UCSD-AML1 (cell line): ENCODE data around the gene ELL2.

Experiments used
- DNase-seq: peaks from one replicate; lab custom pipeline; 2025; ENCODE audit not compliant: unreplicated experiment; lab: John Stamatoyannopoulos, UW

ELL2 gene

DNA sequence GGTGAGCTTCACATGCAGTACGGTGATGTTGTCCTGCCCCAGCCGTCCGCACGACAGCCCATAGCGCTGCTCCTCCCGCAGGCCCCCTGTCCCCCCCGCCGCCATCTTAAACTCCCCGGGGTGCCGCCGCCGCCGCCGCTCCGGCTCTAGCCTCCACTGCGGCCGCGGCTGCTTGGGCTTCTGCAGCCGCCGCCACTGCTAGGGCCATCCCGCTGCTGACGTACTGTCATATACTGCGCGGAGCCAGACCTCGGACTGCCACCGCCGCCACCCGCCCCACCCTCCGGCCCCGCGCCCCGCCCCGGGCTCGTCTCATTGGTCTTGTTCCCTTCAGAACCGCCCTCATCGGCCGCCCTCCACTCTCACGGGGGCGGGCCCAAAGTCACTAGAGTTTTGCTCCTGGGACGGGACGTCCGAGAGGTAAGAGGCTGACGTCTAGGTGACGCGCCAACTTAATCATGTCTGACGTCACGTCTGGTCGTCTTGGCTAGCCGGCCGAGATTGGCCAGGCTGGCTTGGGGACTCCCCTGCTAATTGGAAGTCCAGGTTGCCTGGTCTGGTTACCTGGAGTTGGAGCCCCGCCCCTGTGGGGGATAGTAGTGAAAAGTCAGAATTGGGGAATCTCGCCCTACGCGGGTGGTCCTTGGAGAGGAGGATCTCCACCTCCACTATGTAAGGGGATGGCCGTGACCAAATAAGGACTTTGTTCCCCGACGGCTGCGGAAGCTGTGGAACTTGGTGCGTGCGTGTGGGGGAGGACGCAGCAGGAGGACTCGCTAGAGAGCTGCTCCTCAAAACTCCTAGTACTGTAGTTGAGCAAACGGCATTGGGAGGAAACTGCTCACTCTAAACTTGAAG is at the start of gene ELL2:
Gene ELL2, minus strand, starts transcription at position 235 of the 858 bp plus-strand sequence. Its CDS starts 130 bp downstream, at position 105.
- peak; percentile 87 for DNase-seq

DNA sequence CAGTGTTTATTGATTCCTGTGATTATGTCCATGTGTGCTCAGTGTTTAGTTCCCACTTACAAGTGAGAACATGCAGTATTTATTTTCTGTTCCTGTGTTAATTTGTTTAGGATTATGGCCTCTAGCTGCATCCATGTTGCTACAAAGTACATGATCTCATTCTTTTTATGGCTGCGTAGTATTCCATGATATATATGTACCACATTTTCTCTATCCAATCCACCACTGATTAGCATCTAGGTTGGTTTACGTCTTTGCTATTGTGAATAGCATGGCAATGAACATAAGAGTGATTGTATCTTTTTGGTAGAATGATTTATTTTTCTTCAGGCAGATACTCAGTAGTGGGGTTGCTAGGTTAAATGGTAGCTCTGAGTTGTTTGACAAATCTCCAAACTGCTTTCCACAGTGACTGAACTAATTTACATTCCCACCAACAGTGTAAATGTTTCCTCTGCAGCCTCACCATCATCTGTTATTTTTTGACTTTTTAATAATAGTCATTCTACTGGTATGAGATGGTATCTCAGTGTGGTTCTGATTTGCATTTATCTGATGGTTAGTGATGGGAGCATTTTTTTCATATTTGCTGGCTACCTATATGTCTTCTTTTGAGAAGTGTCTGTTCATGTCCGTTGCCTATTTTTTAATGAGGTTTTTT is 47.5 kb upstream of the ELL2 start:
- no peak for DNase-seq

DNA sequence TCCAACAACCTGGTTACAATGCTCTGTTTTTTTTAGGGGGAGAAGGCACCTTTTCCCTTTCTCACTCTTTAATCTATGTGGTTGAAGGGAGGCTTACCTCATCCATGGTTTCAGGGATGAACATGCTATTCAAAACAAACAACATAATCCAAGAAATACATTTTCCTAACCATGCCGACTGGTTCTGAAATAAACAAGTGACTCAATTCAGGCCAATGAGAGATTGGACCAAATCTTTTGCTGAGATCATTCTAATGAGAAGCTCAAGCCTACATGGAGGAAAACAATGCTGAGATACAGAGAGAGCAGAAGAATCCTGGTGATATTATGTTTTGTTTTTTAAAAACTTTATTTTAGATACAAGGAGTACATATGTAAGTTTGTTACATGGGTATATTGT is 46.8 kb upstream of the ELL2 start:
- no peak for DNase-seq

DNA sequence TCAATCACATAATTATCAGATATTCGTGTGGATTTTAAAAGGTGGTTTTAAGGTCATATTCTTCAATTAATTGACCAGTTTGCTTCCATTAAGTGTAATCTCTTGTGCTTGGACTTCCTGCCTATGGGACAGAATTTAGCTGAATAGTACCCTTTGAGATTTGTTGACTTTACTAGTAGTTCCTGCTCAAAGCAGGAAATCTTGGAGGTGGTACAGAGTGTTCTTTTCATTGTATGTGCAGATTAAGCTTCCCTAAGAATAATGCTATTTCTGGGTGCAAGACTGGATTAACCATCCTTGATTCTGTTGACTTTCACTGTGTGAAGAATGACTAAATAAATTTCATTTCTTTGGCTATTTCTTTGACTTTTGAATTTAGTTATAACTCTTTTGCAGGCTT is 45.4 kb upstream of the ELL2 start:
- no peak for DNase-seq

DNA sequence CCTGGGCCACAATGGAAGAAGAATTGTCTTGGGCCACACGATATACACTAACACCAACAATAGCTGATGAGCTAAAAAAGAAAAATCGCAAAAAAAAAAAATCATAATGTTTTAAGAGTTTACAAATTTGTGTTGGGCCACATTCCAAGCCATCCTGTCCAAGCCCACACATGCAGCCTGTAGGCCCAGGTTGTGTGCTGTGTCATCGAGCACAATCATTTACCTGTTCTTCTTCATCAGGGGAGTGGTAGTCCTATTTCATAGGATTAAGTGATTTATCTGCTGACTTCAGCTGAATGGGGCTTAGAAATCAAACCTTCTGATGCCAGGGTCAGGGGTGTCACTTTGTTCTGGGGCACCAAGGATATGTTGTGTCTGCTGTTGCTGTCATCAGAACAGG is 44.6 kb upstream of the ELL2 start:
- no peak for DNase-seq

DNA sequence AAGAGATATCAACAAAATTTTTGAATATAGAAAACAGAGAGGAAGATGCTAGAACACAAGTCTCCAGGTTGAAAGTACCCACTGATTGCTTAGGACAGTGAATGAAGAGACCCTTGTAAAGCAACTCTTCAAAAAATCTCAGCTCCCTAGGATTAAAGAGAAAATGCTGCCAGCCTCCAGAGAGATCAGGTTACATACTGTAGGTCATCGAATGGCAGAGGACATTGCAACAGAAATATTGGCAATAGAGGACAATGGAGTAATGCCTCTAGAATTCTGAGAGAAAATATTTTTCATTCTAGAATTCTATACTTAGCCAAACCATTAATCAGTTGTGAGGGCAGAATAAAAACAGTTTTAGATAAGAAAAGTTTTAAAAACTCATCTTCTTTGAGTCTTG is 43.1 kb upstream of the ELL2 start:
- DNase-seq = no peak

DNA sequence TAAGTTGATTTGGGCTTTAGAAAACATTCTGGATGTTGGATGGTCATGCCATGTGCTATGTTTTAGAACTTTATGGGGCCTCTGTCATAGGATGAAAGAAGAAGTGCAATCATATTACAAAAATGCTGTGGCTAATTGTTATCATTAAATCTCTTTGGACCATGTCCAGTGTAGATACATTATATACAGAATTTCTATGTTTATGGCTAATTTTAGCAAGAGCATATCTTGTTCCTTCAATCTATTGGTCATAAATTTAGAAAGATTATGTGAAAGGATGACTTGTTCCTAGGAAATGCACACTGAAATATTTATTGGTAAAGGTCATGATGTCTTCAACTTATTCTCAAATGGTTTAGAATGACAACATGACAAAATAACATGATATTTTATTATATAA is 42.4 kb upstream of the ELL2 start:
- no peak for DNase-seq

DNA sequence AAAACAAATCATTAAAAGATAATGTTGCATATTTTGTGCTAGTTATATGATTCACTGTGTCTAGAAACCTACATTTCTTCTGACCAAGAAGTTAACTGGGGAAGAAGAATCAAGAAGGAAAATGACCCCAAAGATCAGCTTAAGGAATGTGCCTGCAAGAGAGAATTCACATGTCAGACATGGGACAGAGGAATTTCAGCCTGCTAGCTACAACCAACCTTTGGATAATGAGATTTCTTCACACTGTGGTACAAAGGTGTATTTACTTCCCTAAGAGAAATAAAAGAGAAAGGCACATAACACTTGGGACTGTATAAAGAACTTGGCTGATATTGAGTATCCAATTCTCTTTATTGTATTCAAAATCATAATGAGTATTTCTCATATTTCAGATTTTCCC is 39.6 kb upstream of the ELL2 start:
- DNase-seq = no peak

DNA sequence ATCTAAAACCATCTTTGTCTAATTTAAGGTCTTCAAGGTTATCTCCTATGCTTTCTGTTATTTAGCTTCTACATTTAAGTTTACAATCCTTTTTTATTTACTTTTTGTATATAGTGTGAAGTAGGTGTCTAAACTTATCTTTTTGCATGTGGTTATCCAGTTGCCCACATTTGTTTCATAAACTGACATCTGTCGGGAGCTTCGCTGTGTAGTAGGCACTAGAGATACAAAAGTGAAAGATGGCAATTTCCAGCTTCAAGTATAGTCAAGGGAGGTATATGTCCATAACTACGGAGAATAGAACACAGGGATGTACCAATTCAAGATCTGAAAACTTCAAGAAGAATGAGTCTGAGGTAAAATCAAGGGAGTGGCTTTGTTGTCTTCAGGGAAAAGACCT is 38.7 kb upstream of the ELL2 start:
- no peak for DNase-seq

DNA sequence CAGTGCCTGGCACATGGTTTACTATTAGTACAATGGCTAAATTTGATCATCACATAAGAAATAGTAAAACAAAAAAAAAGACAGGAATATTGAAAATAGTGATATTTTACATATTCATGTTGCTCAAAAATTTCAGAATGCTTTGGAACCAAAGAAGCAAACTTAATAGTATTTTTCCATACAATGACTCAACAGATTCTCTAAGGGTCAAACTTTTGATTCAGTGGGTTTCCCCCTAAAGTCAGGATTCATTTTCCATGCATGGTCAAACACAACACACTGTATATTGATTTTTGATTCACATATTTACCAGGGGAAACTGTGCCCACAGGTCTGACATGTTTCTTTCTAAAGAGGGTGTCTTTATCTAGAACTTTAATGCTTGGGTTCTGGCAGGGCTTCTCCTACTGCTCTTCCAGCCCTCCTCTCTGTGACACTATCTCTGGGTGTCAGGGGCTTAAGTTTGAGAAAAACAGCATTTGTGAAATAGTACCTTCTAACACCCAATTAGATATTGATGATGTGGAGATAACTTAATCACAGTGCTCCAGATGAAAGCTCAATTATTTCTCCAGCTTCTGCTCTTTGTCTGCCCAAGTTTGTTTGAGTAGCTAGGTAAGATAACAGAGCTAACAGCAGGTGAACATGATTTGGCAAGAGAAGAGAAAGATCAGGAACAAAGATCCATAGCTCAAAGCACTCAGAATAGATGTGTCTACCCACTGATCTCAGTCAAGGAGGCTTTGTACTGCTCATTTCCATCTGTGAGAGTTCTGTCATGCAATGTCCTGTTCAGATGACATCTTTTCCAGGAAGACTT is 35.5 kb upstream of the ELL2 start:
- DNase-seq = no peak

DNA sequence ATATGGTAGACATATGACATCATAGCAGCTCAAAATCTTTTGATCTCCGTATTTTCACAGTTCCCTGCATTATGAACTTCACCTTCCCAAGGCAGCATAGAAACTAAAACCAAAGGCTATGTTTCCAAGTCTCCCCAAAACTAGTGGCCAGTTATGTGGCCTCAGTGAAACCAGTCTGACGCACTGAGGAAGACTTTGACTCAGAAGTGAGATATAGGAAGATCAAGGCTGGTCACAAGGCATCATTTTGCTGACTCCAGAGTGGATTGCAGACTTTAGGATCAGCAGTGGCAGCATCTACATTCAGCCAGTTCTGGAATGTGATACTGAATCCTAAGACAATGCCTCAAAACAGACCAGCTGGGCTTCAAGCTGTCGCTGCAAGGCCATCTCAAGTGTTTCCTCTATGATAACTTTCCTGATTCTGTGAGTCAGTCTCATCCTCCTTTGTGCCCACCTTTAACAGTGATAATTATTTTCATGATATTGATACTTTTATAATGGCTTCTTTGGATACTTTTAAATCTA is 34.4 kb upstream of the ELL2 start:
- no peak for DNase-seq

DNA sequence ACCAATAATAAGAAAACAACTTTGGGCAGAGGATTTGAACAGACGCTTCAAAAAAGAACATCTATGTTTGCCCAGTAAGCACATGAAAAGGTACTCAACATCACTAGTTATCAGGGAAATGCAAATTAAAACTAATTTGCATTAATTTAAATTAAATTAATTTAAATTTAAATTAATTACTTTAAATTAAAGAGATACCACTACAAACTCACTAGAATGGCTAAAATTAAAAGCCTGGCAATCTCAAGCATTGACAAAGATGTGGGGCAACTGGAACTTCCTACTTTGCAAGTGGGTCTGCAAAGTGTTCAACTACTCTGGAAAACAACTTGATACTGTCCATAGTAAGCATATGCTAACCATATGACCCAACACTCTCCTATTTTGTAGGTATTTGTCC is 32.1 kb upstream of the ELL2 start:
- DNase-seq = no peak

DNA sequence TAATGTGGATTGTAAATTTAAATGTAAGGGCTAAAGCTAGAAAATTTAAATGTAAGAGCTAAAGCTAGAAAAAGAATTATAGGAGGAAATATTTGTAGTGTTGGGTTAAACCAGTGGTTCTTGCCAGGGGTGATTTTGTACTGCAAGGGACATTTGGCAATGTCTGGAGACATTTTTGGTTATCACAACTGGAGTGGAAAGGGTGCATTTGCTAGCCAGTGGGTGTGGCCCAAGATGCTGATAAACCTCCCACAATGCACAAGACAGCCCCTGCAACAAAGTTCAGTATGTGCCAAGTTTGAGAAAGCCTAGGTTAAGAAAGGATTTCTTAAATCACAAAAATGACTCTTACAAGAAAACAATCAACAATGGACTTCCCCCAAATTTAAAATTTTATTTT is 31.6 kb upstream of the ELL2 start:
- no peak for DNase-seq

DNA sequence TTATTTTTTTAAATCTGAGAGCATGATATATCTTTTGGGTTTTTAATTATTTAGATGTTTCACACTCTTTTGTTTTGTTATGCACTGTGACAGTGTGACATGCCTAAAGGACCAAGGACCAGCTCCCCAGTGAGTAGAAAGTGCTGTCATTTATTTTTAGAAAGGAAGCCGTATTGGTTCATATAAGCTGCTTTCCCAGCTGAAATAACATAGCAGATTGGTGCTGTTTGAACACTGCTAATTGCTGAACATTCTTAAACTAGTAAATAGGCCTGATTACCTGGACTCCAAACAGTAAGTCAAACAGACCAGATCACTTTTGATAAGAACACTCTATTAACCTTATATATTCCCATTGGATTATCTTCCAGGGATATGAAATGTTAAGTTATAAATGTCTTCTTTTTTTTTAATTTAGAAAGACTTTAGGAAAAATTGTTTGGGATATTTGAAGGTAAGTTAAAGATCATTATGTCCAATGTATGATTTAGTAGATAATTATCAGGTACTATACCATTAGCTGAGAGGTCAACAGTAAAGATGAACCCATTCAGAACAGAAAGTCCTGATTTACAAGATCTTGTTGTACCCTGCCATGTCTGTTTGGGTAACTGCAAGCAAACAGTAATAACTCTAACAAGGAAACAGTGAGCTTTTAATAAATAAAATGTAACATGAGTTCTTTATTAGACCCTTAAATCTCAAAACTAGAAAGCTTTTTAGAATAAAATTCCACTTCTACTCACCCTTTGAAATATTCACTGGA is 27.8 kb upstream of the ELL2 start:
- no peak for DNase-seq

DNA sequence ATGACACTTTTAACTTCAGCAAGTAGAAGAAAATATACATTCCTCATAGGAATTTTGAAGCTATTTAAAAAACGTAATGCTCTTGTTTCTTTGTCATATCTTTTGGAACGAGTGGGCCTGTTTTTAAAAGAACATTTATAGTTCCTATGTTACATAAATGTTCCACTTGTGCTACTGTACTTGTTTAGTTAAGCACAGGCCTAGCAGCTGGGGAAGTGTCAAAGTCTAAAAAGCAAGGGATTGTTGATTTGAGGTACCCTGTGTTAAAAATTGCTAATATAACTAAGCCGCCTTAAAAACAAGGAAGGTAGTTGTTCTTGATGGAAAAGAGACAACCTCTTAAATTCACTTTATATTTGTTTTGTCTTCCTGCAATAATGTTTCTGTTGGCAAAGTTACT is 27.2 kb upstream of the ELL2 start:
- no peak for DNase-seq

DNA sequence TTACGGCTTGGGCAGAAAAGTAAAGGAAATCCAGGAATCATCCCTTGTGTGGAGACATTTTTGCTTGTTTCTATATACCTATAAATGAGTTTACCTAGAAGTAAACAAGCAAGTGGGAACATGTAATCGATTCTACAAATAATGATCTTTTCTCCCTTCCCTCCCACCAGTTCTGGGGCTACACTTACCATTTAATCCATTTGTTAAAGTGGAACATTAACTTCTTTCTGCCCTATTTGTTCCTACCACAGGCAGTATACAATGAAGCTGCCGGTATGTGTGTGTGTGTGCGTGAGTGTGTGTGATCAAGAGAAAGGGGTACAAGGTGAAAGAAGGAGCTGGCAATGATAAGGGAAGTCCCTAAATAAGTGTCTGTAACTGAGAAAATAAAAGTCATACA is 26.4 kb upstream of the ELL2 start:
- DNase-seq = no peak

DNA sequence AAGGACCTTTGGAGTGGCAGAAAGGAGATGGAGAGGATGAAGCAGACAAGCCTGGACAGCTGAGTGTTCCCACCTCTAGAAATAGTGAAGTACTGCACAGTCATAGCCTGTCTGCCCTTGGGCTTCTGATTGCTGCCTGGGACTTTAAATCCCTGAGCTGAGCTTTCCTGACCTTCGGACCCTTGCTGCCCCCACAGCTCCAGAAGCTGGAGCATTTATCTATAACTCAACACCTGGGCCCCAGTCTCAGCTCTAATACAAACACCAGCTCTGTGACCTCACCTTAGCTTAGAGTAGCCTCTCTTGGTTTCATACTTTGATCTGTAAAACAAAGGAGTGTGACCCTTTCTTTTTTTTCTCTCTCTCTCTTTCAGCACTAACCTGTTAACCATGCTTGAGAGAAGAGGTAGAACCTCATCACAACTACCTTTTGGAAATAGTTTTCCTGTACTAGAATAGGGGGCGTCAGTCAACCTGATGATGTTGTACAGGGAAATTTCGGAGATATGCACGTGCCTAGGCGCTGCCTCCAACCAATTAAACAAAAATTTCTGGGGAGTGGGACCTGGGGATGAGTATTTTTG is 25.4 kb upstream of the ELL2 start:
- DNase-seq = no peak

DNA sequence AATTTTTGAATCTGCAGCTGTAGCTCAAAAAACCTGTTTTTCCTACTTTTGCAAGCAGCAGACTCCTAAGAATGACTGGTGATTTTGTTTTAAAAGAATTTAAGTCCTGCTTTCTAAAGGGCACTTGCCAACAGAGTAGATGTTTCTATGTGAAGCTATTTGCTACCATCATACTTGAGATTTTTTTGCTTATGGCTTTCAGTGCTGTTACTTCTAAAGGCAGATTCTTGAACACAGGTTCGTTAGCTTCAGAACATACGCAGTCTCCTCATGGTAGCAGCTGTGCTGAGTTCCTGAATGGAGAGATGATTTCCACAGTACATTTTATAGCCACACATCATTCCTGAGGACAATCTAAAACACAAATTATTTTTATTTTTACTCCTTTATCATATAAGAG is 24.4 kb upstream of the ELL2 start:
- DNase-seq = no peak

DNA sequence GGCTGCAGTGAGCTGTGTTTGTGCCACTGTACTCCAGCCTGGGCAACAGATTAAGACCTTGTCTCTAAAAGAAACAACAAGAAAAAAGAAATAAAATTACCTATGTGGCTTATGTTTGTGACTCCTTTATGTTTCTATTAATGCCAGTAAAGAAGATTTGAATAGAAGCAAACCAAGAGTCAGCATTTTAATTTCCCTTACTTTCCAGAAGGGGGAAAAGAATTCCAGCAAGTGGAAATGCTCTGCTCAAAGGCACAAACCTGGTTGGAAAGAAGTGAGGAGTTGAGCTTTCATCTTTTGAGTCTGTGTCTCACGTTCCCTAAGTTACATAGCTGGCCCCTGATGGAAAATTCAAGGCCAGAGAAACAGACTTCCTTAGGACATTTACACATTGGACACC is 23.6 kb upstream of the ELL2 start:
- no peak for DNase-seq

DNA sequence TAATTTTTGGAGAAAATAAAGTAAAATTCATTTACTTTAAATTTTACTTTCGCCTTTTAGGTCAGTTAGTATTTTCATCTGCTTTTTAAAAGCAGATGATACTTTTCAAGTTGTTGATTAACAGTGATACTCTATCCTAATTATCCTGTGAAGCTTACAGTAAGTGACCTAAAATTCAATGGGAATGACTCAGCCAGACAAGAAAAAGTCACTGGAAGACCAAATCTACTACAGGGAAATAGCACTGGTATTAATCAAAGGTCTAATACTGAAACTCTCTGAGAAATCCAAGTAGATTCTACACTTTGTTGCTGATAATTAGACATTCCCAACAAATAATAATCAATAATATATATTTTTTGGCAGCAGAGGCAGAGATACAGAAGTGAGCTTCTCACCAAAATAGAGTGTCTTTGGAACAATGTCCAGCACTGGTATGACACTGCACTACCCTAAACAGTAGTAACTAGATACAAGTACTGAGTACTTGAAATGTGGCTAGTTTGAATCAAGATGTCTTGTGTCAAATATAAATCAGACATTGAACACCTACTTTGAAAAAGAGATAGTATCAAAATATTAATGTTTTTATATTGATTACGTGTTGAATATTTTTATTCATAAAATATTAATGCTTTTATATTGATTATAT is 22.8 kb upstream of the ELL2 start:
- no peak for DNase-seq
